NCI-H128 (cell line): Measurements from ENCODE around the gene BRSK1.

ENCODE experiments used
- DNase-seq: peaks from one replicate; lab custom pipeline; 2025; ENCODE audit not compliant: unreplicated experiment; lab: John Stamatoyannopoulos, UW

The BRSK1 gene

DNA sequence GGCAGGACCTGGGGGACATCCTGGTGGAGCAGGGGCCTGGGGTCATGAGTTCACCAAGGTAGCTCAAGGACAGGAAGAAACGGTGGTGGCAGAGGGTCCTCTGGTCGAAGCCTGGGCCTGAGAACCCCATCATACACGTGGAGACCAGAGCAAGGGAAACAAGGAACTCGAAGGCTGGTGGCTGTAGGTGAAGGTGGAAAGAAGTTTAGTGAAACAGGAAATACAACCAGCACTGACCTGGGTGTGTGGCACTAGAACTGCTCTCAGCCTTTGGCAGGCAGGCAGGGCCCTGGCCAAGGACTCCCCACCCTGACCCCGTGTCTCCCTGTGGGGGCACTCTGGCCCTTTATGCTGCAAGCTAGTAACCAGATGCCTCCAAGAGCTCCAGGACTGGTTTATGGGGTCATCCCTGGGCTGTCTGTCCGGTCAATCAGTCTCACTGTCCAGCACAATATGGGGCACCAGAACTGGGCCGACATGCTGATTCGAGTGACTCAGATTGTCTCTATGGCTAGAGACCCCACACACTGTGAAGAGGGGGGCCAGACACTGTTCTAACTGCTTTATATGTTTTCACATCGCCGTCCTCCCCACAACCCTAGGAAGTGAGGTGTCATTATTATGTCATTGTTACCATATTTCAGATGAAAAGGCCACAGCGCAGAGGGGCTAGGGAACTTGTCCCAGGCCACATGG lies 67.0 kb downstream of the BRSK1 start:
- no peak for DNase-seq

DNA sequence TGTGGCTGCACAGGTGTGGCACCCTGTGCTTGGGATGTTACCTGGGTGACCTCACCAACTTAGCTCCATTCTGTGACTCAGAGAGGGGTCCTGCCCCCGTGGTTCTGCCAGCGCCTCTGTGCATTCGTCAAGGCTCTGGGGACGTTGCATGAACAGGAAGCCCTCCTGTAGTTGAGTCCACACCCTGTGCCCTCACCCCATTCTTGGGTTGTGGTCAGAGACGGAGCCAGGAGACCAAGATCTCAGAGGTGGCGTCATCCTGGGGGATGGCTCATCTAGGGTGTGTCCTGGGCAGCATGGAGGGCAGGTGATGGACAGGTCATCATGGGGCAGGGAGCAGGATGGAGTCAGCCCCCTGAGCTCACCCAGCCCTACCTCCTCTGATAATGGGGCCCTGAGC lies 68.2 kb downstream of the BRSK1 start:
- DNase-seq, result no peak

DNA sequence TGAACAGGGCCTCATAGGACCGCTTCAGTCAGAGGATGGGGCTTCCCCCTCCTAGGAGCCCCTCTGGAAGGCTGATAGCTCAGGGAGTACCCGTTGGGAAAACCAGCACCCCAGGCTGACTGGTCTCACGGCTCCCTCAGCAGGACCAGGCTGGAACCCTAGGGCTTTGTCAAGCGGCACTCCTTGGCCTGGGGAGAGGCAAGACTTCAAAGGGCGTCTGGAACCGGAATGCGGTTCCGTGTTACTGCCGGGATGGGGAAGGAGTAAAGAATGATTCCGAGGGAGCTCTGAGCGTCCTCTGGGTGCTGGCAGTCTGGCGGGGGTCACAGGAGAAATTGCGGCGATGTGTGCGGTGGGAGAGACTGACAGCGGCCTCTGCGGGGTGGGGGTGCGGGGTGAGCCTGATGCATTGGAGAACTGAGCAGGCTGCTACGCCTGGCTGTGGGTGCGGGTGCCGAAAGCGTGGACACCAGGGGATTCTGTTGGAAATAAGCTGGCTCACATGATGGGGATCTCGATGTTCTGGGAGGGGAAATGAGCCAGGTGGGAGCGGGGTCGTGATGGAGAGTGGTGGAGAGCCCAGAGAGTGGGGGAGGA lies 68.8 kb downstream of the BRSK1 start:
- DNase-seq, result no peak

DNA sequence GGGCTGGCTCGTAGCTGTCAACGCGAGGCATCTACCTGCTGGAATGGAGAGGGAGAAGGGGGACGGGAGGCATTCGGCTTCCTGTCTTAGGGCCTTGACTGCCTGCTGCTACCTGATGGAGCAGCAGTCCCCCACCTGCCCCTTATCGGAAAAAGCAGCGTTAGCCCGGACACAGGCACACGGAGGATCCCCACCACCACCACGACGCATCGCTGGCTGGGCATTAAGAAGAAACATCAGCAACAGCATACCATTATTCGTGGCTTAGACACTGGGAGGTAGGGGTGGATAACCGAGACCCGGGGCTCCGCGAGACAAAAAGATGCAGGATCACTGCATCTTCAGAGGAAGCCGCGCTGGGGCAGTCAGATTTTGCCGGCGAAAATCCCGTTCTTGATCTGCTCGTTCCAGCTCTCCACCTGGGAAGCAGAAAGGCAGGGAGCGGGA lies 69.6 kb downstream of the BRSK1 start:
- DNase-seq, result no peak

DNA sequence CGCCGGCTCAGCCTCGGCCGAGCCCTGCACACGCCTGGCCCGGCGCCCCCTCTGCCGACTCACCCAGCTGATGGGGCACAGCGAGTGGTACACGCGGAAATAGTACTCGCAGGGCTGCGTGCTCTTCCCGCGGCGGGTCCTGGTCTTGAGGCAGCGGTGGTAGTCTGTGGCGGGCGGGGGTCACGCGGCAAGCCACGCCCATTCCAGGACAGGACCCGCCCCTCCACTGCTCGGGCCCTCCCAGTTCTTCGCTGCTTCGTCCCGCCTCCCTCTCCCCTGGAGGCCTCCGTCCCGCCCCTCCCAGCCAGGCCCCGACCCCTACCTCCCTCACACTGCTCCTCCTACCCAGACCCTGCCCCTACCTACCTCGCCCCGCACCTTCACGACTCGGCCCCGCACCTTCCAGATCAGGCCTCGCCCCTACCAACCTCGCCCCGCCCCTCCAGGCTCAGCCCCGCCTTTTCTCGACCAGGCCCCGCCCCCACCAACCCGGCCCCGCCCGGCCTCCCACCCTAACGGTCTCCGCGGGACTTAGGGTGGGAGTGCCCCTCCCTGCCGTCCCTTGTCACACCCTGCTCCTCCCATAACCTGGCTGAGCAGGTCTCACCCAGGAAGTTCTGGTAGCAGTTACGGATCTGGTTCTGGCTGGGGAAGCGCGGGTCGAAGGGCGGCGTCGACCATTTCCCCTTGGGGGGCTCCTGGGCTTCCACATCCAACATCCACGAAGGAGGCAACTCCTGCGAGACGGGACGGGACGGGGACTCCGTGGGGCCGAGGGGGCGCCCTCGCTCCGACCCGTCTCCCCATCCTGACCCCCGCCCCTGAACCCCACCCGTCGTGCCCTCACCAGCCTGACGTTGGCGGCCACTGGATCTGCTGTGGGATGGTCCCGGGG lies 70.3 kb downstream of the BRSK1 start:
- no peak for DNase-seq

DNA sequence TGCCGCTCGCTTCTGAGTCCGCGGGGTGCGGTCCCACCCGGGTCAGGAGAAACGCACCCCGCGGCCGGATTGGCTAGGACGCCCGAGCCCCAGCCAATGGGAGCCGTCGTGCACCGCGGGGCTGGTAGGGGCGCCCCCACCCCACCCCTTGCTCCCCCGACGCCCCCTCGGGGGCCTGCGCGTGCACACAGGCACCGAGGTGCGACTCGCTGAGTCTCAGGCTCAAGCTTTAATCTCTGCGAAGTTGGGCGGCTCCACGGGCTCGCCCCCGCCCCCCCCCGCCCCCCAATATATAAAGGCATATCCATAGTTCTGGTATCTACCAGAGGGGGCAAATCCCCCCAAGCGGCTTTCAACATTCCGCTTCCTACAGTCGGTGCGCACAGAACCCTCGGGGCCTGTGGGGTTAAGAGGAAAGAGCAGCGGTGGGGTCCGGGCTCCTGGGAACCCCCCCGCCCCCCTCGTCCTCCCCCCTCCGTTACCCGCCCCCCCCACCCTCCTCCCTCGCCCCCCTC lies 71.0 kb downstream of the BRSK1 start, which contains the start of gene COX6B2:
Gene COX6B2 (minus strand): TSS at position 22 of the 515 bp plus-strand sequence. CDS start 198 bp downstream, outside the sequence.
- DNase-seq, result no peak

GRCh38 chr19:55355213-55355821 lies 71.5 kb downstream of the BRSK1 start:
- DNase-seq, result no peak

DNA sequence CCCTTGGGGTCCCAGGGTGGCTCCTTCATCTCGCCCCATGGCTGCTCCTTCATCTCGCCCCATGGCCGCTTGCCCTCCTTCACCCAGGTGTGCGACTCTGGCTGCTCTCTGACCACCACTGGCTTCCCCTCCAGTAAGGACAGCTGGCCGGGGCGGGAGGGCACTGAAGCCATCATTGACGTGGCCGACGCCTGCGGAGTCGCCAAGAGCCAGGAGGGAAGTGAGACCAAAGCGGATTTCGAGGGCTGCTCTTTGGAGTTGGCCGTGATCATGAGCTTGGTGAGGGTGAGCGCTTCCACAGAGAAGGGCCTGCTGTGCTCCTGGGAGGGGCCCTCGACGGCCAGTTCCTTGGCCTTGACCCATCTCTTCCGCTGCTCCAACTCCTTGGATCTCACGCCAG lies 74.7 kb downstream of the BRSK1 start:
- no peak for DNase-seq

- no peak for DNase-seq
These were observed 75.4 kb downstream of the BRSK1 start for GRCh38 chr19:55358943-55359908.

- no peak for DNase-seq
These were observed 77.1 kb downstream of the BRSK1 start for GRCh38 chr19:55360902-55361301.
